ENCODE data around the gene DCP2.
A peak's percentile ranks its signal among the peaks of the same experiment; 100 is the strongest.
"Not testable (repeated sequence)": the region's sequence is repeated elsewhere in the genome, so short reads cannot be mapped to it uniquely, and the experiment has no call there.

The DCP2 gene

DNA sequence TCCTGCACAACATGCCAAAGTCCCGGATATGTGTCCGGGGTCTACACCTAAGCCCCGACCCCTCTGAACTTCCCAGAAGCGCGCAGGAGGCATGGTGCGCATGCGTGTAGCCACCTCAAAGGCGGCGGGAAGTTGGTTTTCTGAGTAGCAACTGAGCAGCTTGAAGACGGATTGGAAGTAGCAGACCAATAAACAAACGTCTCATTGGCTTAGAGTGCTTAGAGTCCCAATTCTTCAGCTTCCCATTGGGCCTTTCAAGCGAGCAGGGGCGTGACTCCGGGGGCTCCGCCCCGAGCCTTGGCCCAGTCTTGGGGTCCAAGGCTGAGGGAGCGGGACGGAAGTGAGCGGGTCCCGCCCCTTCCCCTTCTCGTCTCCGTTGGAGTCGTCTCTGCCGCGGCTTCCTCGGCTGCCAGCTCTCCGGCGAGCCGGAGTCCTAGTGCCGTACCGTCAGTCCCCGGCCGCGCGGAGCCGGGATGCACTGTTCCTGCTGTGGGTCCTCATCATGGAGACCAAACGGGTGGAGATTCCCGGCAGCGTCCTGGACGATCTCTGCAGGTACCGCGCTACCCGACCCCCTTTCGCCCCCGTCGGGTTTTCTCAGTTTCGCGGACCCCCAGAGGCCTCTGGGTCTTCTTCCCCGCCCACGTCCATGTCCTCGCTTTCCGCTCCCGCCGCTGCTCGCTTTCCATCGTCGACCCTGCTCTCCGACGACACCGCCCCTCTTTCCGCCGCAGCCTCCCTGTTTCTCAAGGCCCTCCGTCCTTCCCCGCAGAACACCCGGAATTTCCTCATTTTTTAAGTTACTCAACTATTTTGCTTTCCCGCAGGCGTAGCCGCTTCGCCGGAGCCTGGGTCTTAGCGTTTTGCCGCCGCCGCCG is at the start of gene DCP2:
Gene DCP2 (plus strand): TSS at position 367 of the 878 bp plus-strand sequence. CDS start 136 bp downstream, at position 503.
- DNase-seq: peak; percentile 97

DNA sequence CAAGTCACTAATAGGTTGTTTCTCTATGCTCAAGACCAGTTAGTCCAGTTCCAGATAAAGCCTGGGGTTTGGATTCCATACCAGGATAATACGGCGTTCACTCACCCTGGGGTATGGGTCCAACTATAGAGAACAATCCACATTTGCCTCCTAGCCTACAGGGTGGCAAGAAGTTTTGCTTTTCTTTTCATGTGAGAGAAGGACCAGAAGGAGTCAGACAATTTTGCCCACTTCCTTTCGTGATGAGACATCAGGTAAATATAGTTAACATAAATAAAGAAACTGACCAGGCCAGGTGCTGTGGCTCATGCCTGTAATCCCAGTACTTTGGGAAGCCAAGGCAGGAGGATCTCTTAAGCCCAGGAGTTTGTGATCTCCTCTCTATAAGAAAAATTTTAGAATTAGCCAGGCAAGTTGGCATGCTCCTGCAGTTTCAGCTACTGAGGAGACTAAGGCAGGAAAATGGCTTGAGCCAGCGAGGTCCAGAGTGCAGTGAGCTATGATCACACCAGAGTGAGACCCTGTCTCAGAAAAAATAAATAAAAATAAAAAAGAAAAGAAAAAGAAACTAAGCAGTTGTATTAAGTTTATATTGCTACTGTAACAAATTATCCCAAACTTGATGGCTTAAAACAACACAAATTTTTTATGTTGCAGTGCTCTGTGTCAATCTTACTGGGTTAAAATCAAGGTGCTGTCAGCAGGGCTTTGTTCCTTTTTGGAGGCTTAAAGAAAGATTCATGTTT is 47.1 kb upstream of the DCP2 start:
- DNase-seq: no peak

GRCh38 chr5:112930082-112930344 is 46.6 kb upstream of the DCP2 start:
- no peak for DNase-seq

DNA sequence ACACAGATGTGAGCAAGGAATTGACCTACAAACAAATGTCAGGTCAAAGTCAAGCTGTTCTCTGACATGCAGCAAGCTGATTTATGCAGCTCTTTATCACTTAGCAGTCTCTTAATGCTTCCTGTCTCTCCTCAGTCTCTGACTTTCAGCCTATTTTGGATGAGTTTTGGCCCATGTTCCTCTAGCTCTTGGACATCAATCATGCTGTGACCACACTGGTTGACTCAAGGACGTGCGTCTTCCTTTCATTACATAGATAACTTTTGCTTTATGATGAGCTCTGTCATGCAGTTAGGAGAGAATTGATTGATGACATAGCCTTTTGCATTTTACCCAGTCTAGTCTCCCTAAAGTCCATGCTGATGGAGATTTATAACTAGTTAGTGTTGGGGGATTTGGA is 45.1 kb upstream of the DCP2 start:
- no peak for DNase-seq

DNA sequence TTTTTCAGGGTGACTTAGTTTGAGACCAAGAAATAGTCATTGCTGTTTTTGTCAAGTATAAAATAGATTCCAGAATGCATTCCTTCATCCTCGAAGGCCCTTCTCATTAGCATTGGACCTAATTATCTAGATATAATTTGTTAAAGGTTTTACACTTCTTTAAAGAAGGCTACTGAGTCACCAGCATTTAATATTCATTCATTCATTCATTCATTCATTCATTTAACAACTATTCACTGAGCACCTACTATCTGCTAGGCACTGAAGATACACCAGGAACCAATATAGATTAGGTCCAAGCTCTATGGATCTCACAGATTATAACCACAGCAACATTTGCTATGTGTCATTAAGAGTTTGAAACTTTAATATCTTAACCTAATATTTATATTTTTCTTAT is 43.5 kb upstream of the DCP2 start:
- DNase-seq: no peak

GRCh38 chr5:112933651-112934365 is 42.8 kb upstream of the DCP2 start:
- DNase-seq: no peak

- DNase-seq: no peak
These were observed 42.3 kb upstream of the DCP2 start for GRCh38 chr5:112934366-112934663.

DNA sequence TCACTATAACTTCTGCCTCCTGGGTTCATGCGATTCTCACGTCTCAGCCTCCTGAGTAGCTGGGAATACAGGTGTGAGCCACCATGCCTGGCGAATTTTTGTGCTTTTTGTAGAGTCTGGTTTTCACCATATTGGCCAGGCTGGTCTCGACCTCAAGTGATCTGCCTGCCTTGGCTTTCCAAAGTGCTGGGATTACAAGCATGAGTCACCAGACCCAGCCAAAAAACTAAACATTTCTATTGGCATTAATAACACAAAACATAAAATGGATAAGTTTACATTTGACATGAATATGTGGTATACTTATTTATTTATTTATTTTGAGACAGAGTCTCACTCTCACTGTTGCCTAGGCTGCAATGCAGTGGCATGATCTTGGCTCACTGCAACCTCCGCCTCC is 40.9 kb upstream of the DCP2 start:
- no peak for DNase-seq

- DNase-seq: no peak
These were observed 38.3 kb upstream of the DCP2 start for GRCh38 chr5:112938286-112938685.

- no peak for DNase-seq
These were observed 35.9 kb upstream of the DCP2 start for GRCh38 chr5:112940670-112941069.

- DNase-seq: no peak
These were observed 28.1 kb upstream of the DCP2 start for GRCh38 chr5:112948458-112948857.

DNA sequence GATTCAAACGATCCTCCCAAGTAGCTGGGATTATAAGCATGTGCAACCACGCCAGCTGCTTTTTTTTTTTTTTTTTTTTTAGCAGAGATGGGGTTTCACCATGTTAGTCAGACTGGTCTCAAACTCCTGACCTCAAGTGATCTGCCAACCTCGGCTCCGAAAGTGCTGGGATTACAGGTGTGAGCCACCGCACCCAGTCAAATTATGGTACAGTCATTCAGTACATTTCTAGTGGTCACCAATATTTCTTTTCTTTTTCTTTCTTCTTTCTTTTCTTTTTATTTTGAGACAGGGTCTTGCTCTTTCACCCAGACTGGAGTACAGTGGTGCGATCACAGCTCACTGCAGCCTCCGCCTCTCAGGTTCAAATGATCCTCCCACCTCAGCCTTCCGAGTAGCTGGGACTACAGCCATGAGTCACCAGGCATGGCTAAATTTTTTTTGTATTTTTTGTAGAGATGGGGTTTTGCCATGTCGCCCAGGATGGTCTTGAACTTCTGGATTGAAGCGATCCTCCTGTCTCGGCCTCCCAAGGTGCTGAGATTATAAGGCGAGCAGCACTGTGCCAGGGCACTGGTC is 25.4 kb upstream of the DCP2 start:
- DNase-seq: no peak

DNA sequence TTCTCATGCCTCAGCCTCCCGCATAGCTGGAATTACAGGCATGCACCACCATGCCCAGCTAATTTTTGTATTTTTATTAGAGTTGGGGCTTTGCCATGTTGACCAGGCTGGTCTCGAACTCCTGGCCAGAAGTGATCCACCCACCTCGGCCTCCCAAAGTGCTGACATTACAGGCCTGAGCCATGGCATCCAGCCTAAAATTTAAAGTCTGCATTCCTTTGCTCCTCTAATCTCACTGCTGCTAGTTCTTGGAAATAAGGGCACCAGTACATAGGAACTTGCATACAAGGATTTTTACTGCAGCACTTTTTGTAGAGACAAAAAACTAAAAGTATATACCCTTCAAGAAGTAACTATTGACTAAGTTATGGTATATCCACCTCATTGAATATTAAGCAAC is 20.0 kb upstream of the DCP2 start:
- DNase-seq: no peak

GRCh38 chr5:112957036-112957808 is 19.4 kb upstream of the DCP2 start:
- DNase-seq: no peak

DNA sequence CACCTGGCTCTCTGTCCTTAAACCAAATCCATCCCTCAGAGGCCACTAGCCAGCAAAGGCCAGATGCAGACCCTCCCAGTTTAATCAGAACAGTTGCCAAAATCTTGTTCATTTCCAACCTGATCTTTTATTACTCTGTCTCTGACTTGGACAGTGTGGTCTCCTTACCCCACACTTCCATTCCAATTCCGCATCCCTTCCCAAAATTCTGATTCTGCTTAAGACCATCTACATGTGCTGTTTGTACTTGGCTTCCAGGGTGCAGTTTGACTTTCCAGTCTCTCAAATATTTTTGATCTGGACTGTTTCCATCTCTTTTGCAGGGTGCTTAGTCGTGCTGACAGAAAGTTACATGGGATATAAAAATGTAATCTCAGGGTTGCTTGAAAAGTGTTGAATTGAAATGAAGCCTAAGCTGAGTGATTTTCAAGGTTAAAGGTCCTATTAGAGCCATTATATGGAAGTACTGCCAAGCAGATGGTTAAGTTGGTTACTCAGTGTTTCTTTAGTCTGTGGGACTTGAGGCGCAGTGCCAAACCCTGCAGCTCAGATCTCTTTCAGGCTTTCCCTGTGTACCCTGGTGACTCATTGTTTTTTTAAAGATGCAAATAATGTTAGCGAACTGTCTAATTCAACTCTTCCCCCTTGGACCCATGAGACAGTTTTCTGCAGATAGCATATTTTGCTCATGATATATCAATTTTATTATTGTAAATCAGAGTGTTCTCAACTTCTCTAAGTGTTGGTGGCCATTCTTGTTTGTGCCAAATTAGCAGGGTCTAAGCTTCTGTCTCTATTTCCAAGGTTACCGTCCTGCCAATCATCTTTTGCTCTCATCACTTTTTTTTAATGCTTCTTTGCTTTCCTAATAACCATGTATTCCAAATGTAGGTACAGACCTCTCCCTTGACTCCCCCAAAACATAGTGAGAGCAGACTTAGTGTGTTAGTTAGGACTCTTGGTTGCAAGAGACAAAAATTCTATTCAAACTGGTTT is 18.2 kb upstream of the DCP2 start:
- DNase-seq: peak; percentile 41

GRCh38 chr5:112959872-112960271 is 16.7 kb upstream of the DCP2 start:
- not testable (repeated sequence) for DNase-seq

- no peak for DNase-seq
These were observed 16.3 kb upstream of the DCP2 start for GRCh38 chr5:112960315-112960714.

GRCh38 chr5:112960863-112961504 is 15.6 kb upstream of the DCP2 start:
- DNase-seq: no peak

DNA sequence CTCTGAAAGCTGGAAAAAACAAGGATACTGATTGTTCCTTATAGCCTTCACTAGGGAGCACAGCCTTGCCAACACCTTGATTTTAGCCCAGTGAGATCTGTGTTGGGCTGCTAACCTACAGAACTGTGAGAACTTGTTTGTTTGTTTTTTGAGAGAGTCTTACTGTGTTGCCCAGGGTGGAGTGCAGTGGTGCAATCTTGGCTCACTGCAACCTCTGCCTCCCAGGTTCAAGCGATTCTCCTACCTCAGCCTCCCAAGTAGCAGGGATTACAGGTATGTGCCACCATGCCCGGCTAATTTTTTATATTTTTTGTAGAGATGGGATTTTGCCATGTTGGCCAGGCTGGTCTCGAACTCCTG is 13.2 kb upstream of the DCP2 start:
- not testable (repeated sequence) for DNase-seq

DNA sequence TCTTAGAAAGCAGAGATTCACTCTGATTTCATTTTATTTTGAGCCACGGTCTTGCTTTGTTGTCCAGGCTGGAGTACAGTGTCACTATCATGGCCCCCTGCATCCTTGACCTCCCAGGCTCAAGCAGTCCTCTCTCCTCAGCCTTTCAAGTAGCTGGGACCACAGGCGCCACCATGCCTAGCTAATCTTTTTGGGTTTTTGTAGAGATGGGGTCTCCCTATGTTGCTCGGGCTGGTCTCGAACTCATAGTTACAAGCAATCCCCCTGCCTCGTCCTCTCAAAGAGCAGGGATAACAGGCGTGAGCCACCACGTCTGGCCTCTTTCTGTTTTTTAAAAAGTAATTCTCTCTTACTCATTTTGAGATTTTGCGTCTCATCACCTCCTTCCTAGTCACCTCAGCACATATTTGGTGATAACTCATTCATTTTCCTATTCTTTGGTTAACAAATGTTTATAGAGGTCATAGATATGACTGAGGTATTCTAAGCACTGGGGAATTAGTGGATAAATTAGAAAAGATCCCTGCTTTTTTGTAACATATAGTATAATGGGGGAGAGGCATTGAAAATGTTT is 10.8 kb upstream of the DCP2 start:
- no peak for DNase-seq
